GM23338 (cell line): ENCODE measurements around the gene UTP3. TPM values are rescaled to one million over a fixed set of nuclear protein-coding genes. Genes with fewer than 3 reads are reported as not detected.
"Not testable (repeated sequence)": the region's sequence is repeated elsewhere in the genome, so short reads cannot be mapped to it uniquely, and the experiment has no call there.

Source experiments
- ATAC-seq: fragments of 200-7000 bp; cut with Tn5 transposase; 3 replicates; pipeline ENCODE4 v1.9.1; 2020
- DNase-seq: peaks from one replicate; pipeline ENCODE4 v3.0.0-alpha.2; 2015; ENCODE audit warnings: low spot score
- H2AFZ ChIP-seq: fragments of 200-600 bp; sonication (generic); 2 replicates; pipeline ENCODE4 v1.8.0; 2016; ENCODE audit warnings: antibody characterized with exemption, mild to moderate bottlenecking, moderate library complexity
- H3F3A ChIP-seq: fragments of 200-600 bp; sonication (generic); replicated peaks from 2 replicates; pipeline ENCODE4 v1.8.0; 2017; ENCODE audit warnings: antibody characterized with exemption, mixed run types, low read depth
- H3K27ac ChIP-seq: fragments of 200-600 bp; sonication (generic); 2 replicates; pipeline ENCODE4 v1.6.1; 2016; ENCODE audit warnings: low read depth
- H3K27me3 ChIP-seq: fragments of 200-600 bp; sonication (generic); 2 replicates; pipeline ENCODE4 v1.8.0; 2016; ENCODE audit warnings: mild to moderate bottlenecking, mixed run types, moderate library complexity; ENCODE audit not compliant: insufficient read depth
- H3K36me3 ChIP-seq: fragments of 200-600 bp; sonication (generic); 2 replicates; pipeline ENCODE4 v1.8.0; 2016; ENCODE audit warnings: mild to moderate bottlenecking; ENCODE audit not compliant: insufficient read depth
- H3K4me1 ChIP-seq: fragments of 200-600 bp; sonication (generic); 2 replicates; pipeline ENCODE4 v1.8.0; 2016; ENCODE audit warnings: mild to moderate bottlenecking, moderate library complexity; ENCODE audit not compliant: insufficient read depth
- H3K4me2 ChIP-seq: fragments of 200-600 bp; sonication (generic); 2 replicates; pipeline ENCODE4 v1.7.1; 2017; ENCODE audit warnings: mixed run types
- H3K4me3 ChIP-seq: fragments of 200-600 bp; sonication (generic); 2 replicates; pipeline ENCODE4 v1.6.1; 2016; ENCODE audit warnings: mixed run types
- H3K79me2 ChIP-seq: fragments of 200-600 bp; sonication (generic); replicated peaks from 2 replicates; pipeline ENCODE4 v1.8.0; 2017; ENCODE audit warnings: mild to moderate bottlenecking; ENCODE audit not compliant: insufficient read depth
- H3K9me2 ChIP-seq: fragments of 200-600 bp; sonication (generic); 2 replicates; pipeline ENCODE4 v1.8.0; 2017; ENCODE audit not compliant: insufficient read depth
- H4K20me1 ChIP-seq: fragments of 200-600 bp; sonication (generic); replicated peaks from 2 replicates; pipeline ENCODE4 v1.8.0; 2017; ENCODE audit warnings: mild to moderate bottlenecking; ENCODE audit not compliant: insufficient read depth
- H3K27ac Mint-ChIP-seq: 2 replicates; pipeline ENCODE4 v1.8.0; 2020; ENCODE audit warnings: inconsistent platforms, mild to moderate bottlenecking, moderate library complexity, mixed read lengths
- H3K27me3 Mint-ChIP-seq: 3 replicates; pipeline ENCODE4 v1.8.0; 2022; ENCODE audit warnings: low read depth, mild to moderate bottlenecking, moderate library complexity, mixed read lengths, inconsistent platforms; ENCODE audit not compliant: insufficient read depth, poor library complexity
- H3K36me3 Mint-ChIP-seq: 3 replicates; pipeline ENCODE4 v1.8.0; 2021; ENCODE audit warnings: low read depth, mild to moderate bottlenecking, inconsistent platforms, moderate library complexity, mixed read lengths
- H3K4me1 Mint-ChIP-seq: 3 replicates; pipeline ENCODE4 v1.8.0; 2020; ENCODE audit warnings: mild to moderate bottlenecking, inconsistent platforms, mixed read lengths
- H3K4me3 Mint-ChIP-seq: 3 replicates; pipeline ENCODE4 v1.8.0; 2021; ENCODE audit warnings: moderate library complexity, mild to moderate bottlenecking, inconsistent platforms, mixed read lengths
- H3K9me3 Mint-ChIP-seq: 3 replicates; pipeline ENCODE4 v1.8.0; 2020; ENCODE audit warnings: moderate library complexity, mild to moderate bottlenecking, inconsistent platforms, mixed read lengths
- CREB1 ChIP-seq: fragments of 250-450 bp; sonication (Bioruptor Pico); IDR thresholded peaks from 2 replicates; pipeline ENCODE4 v1.5.0; 2020; ENCODE audit warnings: low read depth, mild to moderate bottlenecking, moderate library complexity
- CTCF ChIP-seq, 2 experiments: fragments of 200-600 bp in 1 of 2; sonication (generic) in 1 of 2; conservative IDR thresholded peaks; 2 replicates each; pipeline versions ENCODE4 v1.5.1 to v1.6.1; 2016 to 2017; ENCODE audit warnings: antibody characterized with exemption in 2 of 2, low read depth in 2 of 2, mild to moderate bottlenecking in 2 of 2, moderate library complexity in 1 of 2
- ETS1 ChIP-seq: IDR thresholded peaks from 2 replicates; pipeline ENCODE4 v1.6.1; 2016; ENCODE audit warnings: antibody characterized with exemption
- EZH2phosphoT487 ChIP-seq: fragments of 200-600 bp; sonication (generic); IDR thresholded peaks from one replicate; pipeline ENCODE4 v1.8.1; 2018; ENCODE audit warnings: antibody characterized with exemption; ENCODE audit not compliant: unreplicated experiment
- NANOG ChIP-seq: IDR thresholded peaks from 2 replicates; pipeline ENCODE4 v1.6.1; 2016; ENCODE audit warnings: antibody characterized with exemption, borderline replicate concordance
- POLR2AphosphoS5 ChIP-seq: IDR thresholded peaks from 2 replicates; pipeline ENCODE4 v1.6.1; 2016; ENCODE audit warnings: antibody characterized with exemption, low read depth
- STAT1 ChIP-seq: IDR thresholded peaks from one replicate; pipeline ENCODE4 v1.6.1; 2016; ENCODE audit warnings: antibody characterized with exemption; ENCODE audit not compliant: unreplicated experiment
- ZNF331 ChIP-seq: fragments of 250-450 bp; sonication (Bioruptor Pico); IDR thresholded peaks from 2 replicates; pipeline ENCODE4 v1.5.0; 2020; ENCODE audit warnings: low read depth, mild to moderate bottlenecking, moderate library complexity
- ZNF462 ChIP-seq: fragments of 250-450 bp; sonication (Bioruptor Pico); IDR thresholded peaks from 2 replicates; pipeline ENCODE4 v1.5.0; 2020; ENCODE audit warnings: mild to moderate bottlenecking, moderate library complexity
- polyA plus RNA-seq: library from polyadenylated mRNA; unstranded; fragments of >200 nt; fragmentation: Nextera tagmentation; extraction: Ambion mirVana; gene quantifications from 2 replicates; pipeline ENCODE4 v1.2.1, GENCODE V29; 2016
- total RNA-seq: library from RNA; depleted of rRNA; stranded (reverse); fragments of >200 nt; shearing (Covaris generic); gene quantifications from 2 replicates; pipeline ENCODE4 v1.2.3, GENCODE V29; 2014

UTP3 gene
- total and polyA plus RNA-seq, 2 experiments from 2014 or later: 36.9 to 44.3 TPM

GRCh38 chr4:70694633-70695032, 6.3 kb downstream of the UTP3 start:
- not testable (repeated sequence) for H3K4me1 ChIP-seq, H3K27me3 ChIP-seq, H3K27ac Mint-ChIP-seq, H3K4me2 ChIP-seq, H3F3A ChIP-seq, H3K9me3 Mint-ChIP-seq, H3K9me2 ChIP-seq, H2AFZ ChIP-seq, H3K27me3 Mint-ChIP-seq, H3K4me3 Mint-ChIP-seq, H3K27ac ChIP-seq, DNase-seq, H3K4me3 ChIP-seq, ATAC-seq, H3K4me1 Mint-ChIP-seq, H3K36me3 ChIP-seq
- H3K36me3 Mint-ChIP-seq: peaks cover 19% of the 10 kb centered on the region
- peaks cover 25% of the 10 kb centered on the region for H4K20me1 ChIP-seq
- H3K79me2 ChIP-seq: peaks cover 28% of the 10 kb centered on the region

- not testable (repeated sequence) for H3K9me3 Mint-ChIP-seq, H3K27ac Mint-ChIP-seq
Measured at GRCh38 chr4:70698435-70698834, 10.1 kb downstream of the UTP3 start.

GRCh38 chr4:70700712-70701111, 12.4 kb downstream of the UTP3 start:
- H2AFZ ChIP-seq: no peak overlapping the region
- H3K4me3 ChIP-seq: no peak overlapping the region
- DNase-seq (no peak), ATAC-seq (no peak)
- no peak overlapping the region for H3K27ac ChIP-seq
- no peaks in the 10 kb centered on the region for H4K20me1 ChIP-seq
- H3K27me3 ChIP-seq: peaks cover 9% of the 10 kb centered on the region; the same call in 1 of the 2 replicates
- Mint-ChIP-seq H3K27ac (no peak overlapping the region), H3K9me3 (no peaks in the 10 kb centered on the region; the same call in 2 of the 3 replicates), H3K36me3 (no peaks in the 10 kb centered on the region; the same call in 2 of the 3 replicates), H3K4me3 (no peak overlapping the region), H3K27me3 (peaks cover 3% of the 10 kb centered on the region), H3K4me1 (peaks cover 5% of the 10 kb centered on the region; the same call in 2 of the 3 replicates)
- peaks cover 7% of the 10 kb centered on the region; the same call in 1 of the 2 replicates for H3K4me1 ChIP-seq
- H3K36me3 ChIP-seq: no peaks in the 10 kb centered on the region
- no peaks in the 10 kb centered on the region for H3K79me2 ChIP-seq
- no peak overlapping the region for H3K4me2 ChIP-seq
- 0 out of 2 replicates have a peak, but pooled peaks cover 3% of the 10 kb centered on the region for H3F3A ChIP-seq
- no peaks in the 10 kb centered on the region for H3K9me2 ChIP-seq
- TF ChIP-seq CREB1 (CRISPR knock-in tag) (no peak), ZNF462 (CRISPR knock-in tag) (no peak), EZH2phosphoT487 (no peak), ETS1 (no peak), ZNF331 (CRISPR knock-in tag) (no peak), STAT1 (no peak), POLR2AphosphoS5 (no peak), NANOG (no peak), CTCF (conservative IDR thresholded peaks at IDR 0.05; ENCODE audit: low read depth in 2 of 2) (no peak)

More at GRCh38 chr4:70698435-70698834, 10.1 kb downstream of the UTP3 start:
- not testable (repeated sequence) for H3K36me3 ChIP-seq, DNase-seq, H4K20me1 ChIP-seq, H3K4me1 Mint-ChIP-seq, H3K27me3 ChIP-seq, H3F3A ChIP-seq, H3K79me2 ChIP-seq, H3K27me3 Mint-ChIP-seq, H3K27ac ChIP-seq, H3K4me1 ChIP-seq, H3K4me3 ChIP-seq, H3K9me2 ChIP-seq, H3K36me3 Mint-ChIP-seq, H2AFZ ChIP-seq, H3K4me2 ChIP-seq, ATAC-seq, H3K4me3 Mint-ChIP-seq
